ENCODE measurements around the gene PLCH1. TPM values are rescaled to one million over a fixed set of nuclear protein-coding genes. Genes with fewer than 3 reads are reported as not detected.
A peak's percentile ranks its signal among the peaks of the same experiment; 100 is the strongest.

Gene PLCH1
- total and polyA plus RNA-seq, 2 of the 8 experiments (the other 6 are each of a cell fraction or from before 2014, with no cell fraction given), result 5.8 to 17.2 TPM

- CTCF ChIA-PET (ENCODE audit: partially characterized antibody), result interaction anchor here (0.6 to 2.4 kb wide), 3 partner anchors 18 to 287 kb away, joined by 3 to 8 read pairs (median 3); no protein-coding TSS in a partner anchor
- POLR2A ChIA-PET (ENCODE audit: partially characterized antibody), result interaction anchor here (1.2 to 1.8 kb wide), 2 partner anchors 24 to 442 kb away, joined by 3 read pairs; partner anchors contain the start of gene C3orf33
- H3K56ac ChIP-seq (replicated peaks; ENCODE audit: insufficient read length, low read depth, low read length), result no peak overlapping the region
Measured at GRCh38 chr3:155364492-155364891, 380.4 kb downstream of the PLCH1 start.

More at GRCh38 chr3:155364492-155364891, 380.4 kb downstream of the PLCH1 start:
- no peak for DNase-seq (ENCODE audit: low read depth in 1 of 2, low spot score in 2 of 2)
- Histone ChIP-seq H3K23me2 (ENCODE audit: low read depth, low read length) (no peaks in the 10 kb centered on the region), H2BK12ac (ENCODE audit: low read depth, low read length) (no peak overlapping the region), H2BK5ac (ENCODE audit: low read depth, low read length) (no peak overlapping the region), H4K91ac (replicated peaks; ENCODE audit: insufficient read length, low read length) (no peak overlapping the region), H3K23ac (ENCODE audit: insufficient read length) (no peak overlapping the region), H3K4me2 (ENCODE audit: insufficient read depth in 1 of 2, low read depth in 2 of 2, low read length in 2 of 2) (peak overlapping the region in 1 of 2 experiments; percentile 15; a peak in 2 of 4 replicates), H3K9ac (replicated peaks in 1 of 4; ENCODE audit: extremely low read depth in 1 of 4, low read depth in 3 of 4, low read length in 3 of 4) (no peak overlapping the region), H2BK120ac (replicated peaks; ENCODE audit: low read depth, low read length) (no peak overlapping the region), H2BK15ac (ENCODE audit: low read length) (no peak overlapping the region), H2AK5ac (ENCODE audit: low read depth, low read length) (no peak overlapping the region), H3K14ac (ENCODE audit: insufficient read length) (no peak overlapping the region), H3K79me2 (ENCODE audit: control insufficient read depth in 1 of 2, insufficient read depth in 2 of 2, low read length in 2 of 2) (no peaks in the 10 kb centered on the region), H4K5ac (ENCODE audit: insufficient read length, low read depth, low read length) (no peak overlapping the region), H3K4me3 (ENCODE audit: extremely low read depth in 1 of 4, insufficient read depth in 2 of 4, low read depth in 3 of 4, low read length in 4 of 4) (peak overlapping the region in 1 of 4 experiments; percentile 6; a peak in 1 of 8 replicates), H3K18ac (ENCODE audit: extremely low read depth, low read length) (peak overlapping the region; percentile 57), H3K27ac (ENCODE audit: low read depth, low read length) (no peak overlapping the region), H3K27me3 (replicated peaks in 1 of 4; ENCODE audit: control insufficient read depth in 3 of 4, extremely low read depth in 1 of 4, insufficient read depth in 3 of 4, low read length in 3 of 4) (peaks cover 0 to 12% (median 8%) of the 10 kb centered on the region in 4 experiments; a peak in 6 of 7 replicates), H4K20me1 (replicated peaks in 1 of 2; ENCODE audit: control insufficient read depth in 1 of 2, insufficient read depth in 2 of 2, low read length in 2 of 2) (no peaks in the 10 kb centered on the region), H3K9me3 (ENCODE audit: insufficient read depth in 2 of 2, low read depth in 1 of 2, low read length in 1 of 2) (peaks cover 4% of the 10 kb centered on the region in 2 experiments; a peak in 3 of 4 replicates), H3K79me1 (ENCODE audit: low read depth, low read length) (no peaks in the 10 kb centered on the region), H2BK20ac (ENCODE audit: low read length) (no peak overlapping the region; the same call in 1 of the 2 replicates), H2AFZ (ENCODE audit: low read length) (no peak overlapping the region), H4K8ac (ENCODE audit: extremely low read depth, insufficient read depth, low read length) (no peak overlapping the region), H3K4ac (replicated peaks; ENCODE audit: insufficient read length, low read depth, low read length) (no peak overlapping the region), H3K4me1 (replicated peaks in 1 of 4; ENCODE audit: control insufficient read depth in 3 of 4, insufficient read depth in 4 of 4, low read length in 3 of 4) (peaks cover 0 to 22% (median 18%) of the 10 kb centered on the region in 4 experiments; a peak in 6 of 7 replicates), H3K36me3 (ENCODE audit: control insufficient read depth in 2 of 4, insufficient read depth in 4 of 4, low read length in 3 of 4) (peaks cover 0 to 4% (median 0%) of the 10 kb centered on the region in 4 experiments; a peak in 1 of 8 replicates)
- TF ChIP-seq YY1 (IDR thresholded peaks at IDR 0.05; ENCODE audit: low read depth, low read length) (no peak), CBX5 (IDR thresholded peaks at IDR 0.05; ENCODE audit: low read depth, low read length) (no peak)
- FAIRE-seq, result no peak
- WGBS, 2 experiments (ENCODE audit: extremely low coverage in 1 of 2, insufficient coverage in 1 of 2, insufficient read length in 1 of 2, insufficient replicate concordance in 2 of 2, low coverage in 1 of 2, low lambda C conversion rate in 2 of 2, missing lambda C conversion rate in 1 of 2), result 64% methylated on average over 2 of the region's 2 CpGs; no CpG with 5 or more reads in 1 of the 2 experiments

Measured in H1 (cell line).